ENCODE results near the gene NYAP2. TPM values are rescaled to one million over a fixed set of nuclear protein-coding genes. Genes with fewer than 3 reads are reported as not detected.

The NYAP2 gene
- total and polyA plus RNA-seq, 2 donors (not counting 1 experiment from before 2014, with no cell fraction given): not detected

DNA sequence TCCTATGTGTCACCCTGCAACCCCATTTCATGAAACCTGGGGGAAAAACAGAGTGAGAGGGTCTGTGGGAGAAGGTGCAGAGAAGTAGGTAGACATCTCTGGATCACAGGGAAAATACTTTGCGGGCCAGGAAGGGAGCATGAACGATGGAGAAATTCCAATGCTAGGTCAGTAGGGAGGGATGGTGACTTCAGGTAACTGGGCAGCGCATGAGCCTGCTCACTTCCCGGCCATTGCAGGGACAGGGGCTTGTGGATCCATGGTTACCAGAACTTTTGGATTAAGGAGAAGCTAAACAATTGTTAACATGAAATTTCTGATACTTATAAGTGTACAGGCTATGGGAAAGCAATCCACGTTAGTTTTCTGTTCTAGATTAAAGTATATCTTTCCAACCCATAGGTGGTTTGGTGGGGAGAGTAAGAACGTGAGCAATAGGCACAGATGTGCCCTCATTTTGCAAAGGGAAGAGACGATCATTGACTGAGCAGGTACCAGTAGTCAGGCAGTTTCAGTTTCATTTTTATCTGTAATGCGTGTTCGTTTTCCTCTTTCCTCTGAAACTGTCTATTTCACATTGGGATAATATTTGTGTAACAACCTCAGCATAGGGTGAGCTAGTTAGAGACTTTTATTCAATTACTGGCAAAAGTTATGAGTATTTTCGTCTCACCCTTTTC, 65.0 kb downstream of the NYAP2 start:
- H3K9me3 ChIP-seq (ENCODE audit: control insufficient read depth, insufficient read depth, low read depth, low read length): no peaks in the 10 kb centered on the region
- no peak for TF ChIP-seq EZH2 (IDR thresholded peaks at IDR 0.05; ENCODE audit: low read length, missing control alignments)
- no peak for TF ChIP-seq CTCF (conservative IDR thresholded peaks at IDR 0.05 in 1 of 2, IDR thresholded peaks at IDR 0.05 in 1 of 2; ENCODE audit: low read depth in 1 of 2, low read length in 2 of 2)
- peak overlapping the region; percentile 8 for H3K4me2 ChIP-seq (ENCODE audit: extremely low read depth, insufficient read depth, low read length)
- no peaks in the 10 kb centered on the region for H4K20me1 ChIP-seq (ENCODE audit: control insufficient read depth, extremely low read depth, insufficient read depth, low read length)
- H2AFZ ChIP-seq (ENCODE audit: low read length): no peak overlapping the region
- H3K4me3 ChIP-seq (replicated peaks in 1 of 4; ENCODE audit: control extremely low read depth in 1 of 4, insufficient read depth in 1 of 4, low read depth in 3 of 4, low read length in 4 of 4): peak overlapping the region in 1 of 4 experiments; percentile 15
- no peaks in the 10 kb centered on the region for H3K36me3 ChIP-seq (ENCODE audit: control insufficient read depth, insufficient read depth, low read length)
- no peak overlapping the region for H3K9ac ChIP-seq (ENCODE audit: insufficient read depth, low read length)
- no peaks in the 10 kb centered on the region for H3K27me3 ChIP-seq (ENCODE audit: control insufficient read depth, insufficient read depth, low read length)
- no peaks in the 10 kb centered on the region for H3K4me1 ChIP-seq (ENCODE audit: control insufficient read depth, extremely low read depth, insufficient read depth, low read length)
- no peaks in the 10 kb centered on the region for H3K79me2 ChIP-seq (ENCODE audit: control insufficient read depth, insufficient read depth, low read length)
- no peak for DNase-seq (ENCODE audit: low read depth in 2 of 2)
- no peak overlapping the region for H3K27ac ChIP-seq (ENCODE audit: insufficient read depth, low read length)

DNA sequence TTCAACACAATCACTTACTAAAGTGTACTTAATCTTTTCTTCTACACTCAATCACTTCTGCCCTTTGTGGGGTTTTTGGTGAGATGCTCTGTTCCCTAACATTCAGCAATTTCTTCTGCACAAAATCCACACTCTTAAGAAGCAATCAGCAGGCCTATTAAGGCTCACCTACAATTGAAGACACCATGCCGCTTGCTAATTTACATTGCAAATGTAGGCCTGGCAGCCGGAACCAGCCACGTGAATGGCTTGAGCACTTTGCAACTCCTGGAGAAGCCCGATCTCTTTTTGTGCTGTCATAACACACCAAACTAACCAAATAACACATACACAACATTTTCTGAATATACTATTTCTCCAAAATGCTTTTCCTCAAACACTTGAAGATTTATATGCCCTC, 66.3 kb downstream of the NYAP2 start:
- no peak for TF ChIP-seq EZH2 (IDR thresholded peaks at IDR 0.05; ENCODE audit: low read length, missing control alignments)
- TF ChIP-seq CTCF (conservative IDR thresholded peaks at IDR 0.05 in 1 of 2, IDR thresholded peaks at IDR 0.05 in 1 of 2; ENCODE audit: low read depth in 1 of 2, low read length in 2 of 2): no peak
- Histone ChIP-seq H2AFZ (ENCODE audit: low read length) (no peak overlapping the region), H4K20me1 (ENCODE audit: control insufficient read depth, extremely low read depth, insufficient read depth, low read length) (no peaks in the 10 kb centered on the region), H3K4me3 (replicated peaks in 1 of 4; ENCODE audit: control extremely low read depth in 1 of 4, insufficient read depth in 1 of 4, low read depth in 3 of 4, low read length in 4 of 4) (no peak overlapping the region), H3K27me3 (ENCODE audit: control insufficient read depth, insufficient read depth, low read length) (no peaks in the 10 kb centered on the region), H3K4me2 (ENCODE audit: extremely low read depth, insufficient read depth, low read length) (no peak overlapping the region), H3K4me1 (ENCODE audit: control insufficient read depth, extremely low read depth, insufficient read depth, low read length) (no peaks in the 10 kb centered on the region), H3K27ac (ENCODE audit: insufficient read depth, low read length) (no peak overlapping the region), H3K9me3 (ENCODE audit: control insufficient read depth, insufficient read depth, low read depth, low read length) (no peaks in the 10 kb centered on the region), H3K79me2 (ENCODE audit: control insufficient read depth, insufficient read depth, low read length) (no peaks in the 10 kb centered on the region), H3K36me3 (ENCODE audit: control insufficient read depth, insufficient read depth, low read length) (no peaks in the 10 kb centered on the region), H3K9ac (ENCODE audit: insufficient read depth, low read length) (no peak overlapping the region)
- DNase-seq (ENCODE audit: low read depth in 2 of 2): no peak

DNA sequence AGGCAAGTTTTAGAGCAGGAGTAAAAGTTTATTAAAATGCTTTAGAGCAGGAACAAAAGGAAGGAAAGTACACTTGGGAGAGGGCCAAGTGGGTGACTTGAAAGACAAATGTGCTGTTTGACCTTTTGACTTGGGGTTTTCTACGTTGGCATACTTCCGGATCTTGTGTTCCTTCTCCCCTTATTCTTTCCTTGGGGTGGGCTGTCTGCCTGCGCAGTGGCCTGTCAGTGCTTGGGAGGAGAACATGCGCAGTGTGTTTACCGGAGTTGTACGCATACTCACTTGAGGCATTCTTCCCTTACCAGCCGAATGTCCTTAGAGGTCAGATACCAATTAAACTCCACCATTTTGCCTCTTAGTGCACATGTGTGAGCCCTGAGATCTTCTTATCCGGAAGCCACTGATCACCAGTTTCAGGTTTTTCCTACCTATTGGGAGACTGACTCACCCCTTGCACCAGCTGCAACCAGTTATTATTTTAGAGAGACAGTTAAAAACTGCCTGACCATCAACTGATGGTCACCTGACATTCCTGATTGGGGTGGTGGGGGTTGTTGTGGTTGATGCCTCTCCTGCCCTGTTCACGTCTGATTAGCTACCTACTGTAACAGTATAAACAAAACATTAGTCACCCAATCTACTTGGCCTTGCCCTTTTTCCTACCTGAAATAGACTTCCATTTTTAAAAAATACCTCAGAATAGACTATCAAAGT, 67.5 kb downstream of the NYAP2 start:
- H3K36me3 ChIP-seq (ENCODE audit: control insufficient read depth, insufficient read depth, low read length): no peaks in the 10 kb centered on the region
- H3K27ac ChIP-seq (ENCODE audit: insufficient read depth, low read length): no peak overlapping the region
- H3K27me3 ChIP-seq (ENCODE audit: control insufficient read depth, insufficient read depth, low read length): no peaks in the 10 kb centered on the region
- no peak overlapping the region for H3K4me3 ChIP-seq (replicated peaks in 1 of 4; ENCODE audit: control extremely low read depth in 1 of 4, insufficient read depth in 1 of 4, low read depth in 3 of 4, low read length in 4 of 4)
- H3K9ac ChIP-seq (ENCODE audit: insufficient read depth, low read length): no peak overlapping the region
- no peaks in the 10 kb centered on the region for H3K4me1 ChIP-seq (ENCODE audit: control insufficient read depth, extremely low read depth, insufficient read depth, low read length)
- TF ChIP-seq EZH2 (IDR thresholded peaks at IDR 0.05; ENCODE audit: low read length, missing control alignments): no peak
- TF ChIP-seq CTCF (conservative IDR thresholded peaks at IDR 0.05 in 1 of 2, IDR thresholded peaks at IDR 0.05 in 1 of 2; ENCODE audit: low read depth in 1 of 2, low read length in 2 of 2): no peak
- no peaks in the 10 kb centered on the region for H3K9me3 ChIP-seq (ENCODE audit: control insufficient read depth, insufficient read depth, low read depth, low read length)
- peak in 1 of 2 donors; percentile 7 for DNase-seq (ENCODE audit: low read depth in 2 of 2)
- no peaks in the 10 kb centered on the region for H4K20me1 ChIP-seq (ENCODE audit: control insufficient read depth, extremely low read depth, insufficient read depth, low read length)
- no peak overlapping the region for H2AFZ ChIP-seq (ENCODE audit: low read length)
- H3K4me2 ChIP-seq (ENCODE audit: extremely low read depth, insufficient read depth, low read length): no peak overlapping the region
- no peaks in the 10 kb centered on the region for H3K79me2 ChIP-seq (ENCODE audit: control insufficient read depth, insufficient read depth, low read length)
